Measurements from ENCODE around the gene CEMIP.

The CEMIP gene

DNA sequence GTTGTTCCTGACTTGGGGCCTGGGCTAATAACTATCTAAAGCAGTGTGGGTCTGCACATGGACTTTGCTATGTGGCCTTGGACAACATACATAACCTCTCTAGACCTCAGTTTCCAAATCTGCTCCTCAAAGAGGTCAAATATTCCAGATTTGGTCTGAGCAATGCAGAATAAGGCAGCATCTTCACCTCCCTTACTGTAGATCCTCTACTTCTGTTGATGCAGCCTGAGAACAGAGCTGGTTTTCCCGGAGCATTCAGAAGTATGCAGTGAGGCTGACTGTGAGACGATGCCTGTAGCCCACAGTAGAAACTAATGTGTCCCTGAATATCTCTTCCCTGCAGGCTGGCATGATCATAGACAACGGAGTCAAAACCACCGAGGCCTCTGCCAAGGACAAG lies 145.1 kb downstream of the CEMIP start:
- DNase-seq (ENCODE audit: low read depth in 2 of 2, low spot score in 1 of 2) = no peak

DNA sequence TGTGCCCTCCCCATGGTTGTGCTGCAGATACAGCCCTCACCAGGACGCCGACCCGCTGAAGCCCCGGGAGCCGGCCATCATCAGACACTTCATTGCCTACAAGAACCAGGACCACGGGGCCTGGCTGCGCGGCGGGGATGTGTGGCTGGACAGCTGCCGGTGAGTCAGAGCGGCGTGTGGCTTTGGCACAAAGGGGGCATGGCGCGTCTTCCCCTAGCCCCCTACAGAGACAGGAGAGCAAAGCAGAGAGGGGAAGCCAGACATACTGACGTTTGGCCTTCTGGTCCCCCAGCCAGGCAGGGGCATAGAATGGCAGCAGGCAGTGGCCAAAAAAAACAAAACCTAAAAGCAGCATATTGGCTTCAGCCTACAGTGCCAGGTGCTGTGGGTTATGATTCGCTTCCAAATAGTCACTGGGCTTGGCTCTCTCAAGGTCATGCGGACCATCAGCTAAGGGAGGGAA lies 146.5 kb downstream of the CEMIP start:
- DNase-seq (ENCODE audit: low read depth in 2 of 2, low spot score in 1 of 2) = no peak

DNA sequence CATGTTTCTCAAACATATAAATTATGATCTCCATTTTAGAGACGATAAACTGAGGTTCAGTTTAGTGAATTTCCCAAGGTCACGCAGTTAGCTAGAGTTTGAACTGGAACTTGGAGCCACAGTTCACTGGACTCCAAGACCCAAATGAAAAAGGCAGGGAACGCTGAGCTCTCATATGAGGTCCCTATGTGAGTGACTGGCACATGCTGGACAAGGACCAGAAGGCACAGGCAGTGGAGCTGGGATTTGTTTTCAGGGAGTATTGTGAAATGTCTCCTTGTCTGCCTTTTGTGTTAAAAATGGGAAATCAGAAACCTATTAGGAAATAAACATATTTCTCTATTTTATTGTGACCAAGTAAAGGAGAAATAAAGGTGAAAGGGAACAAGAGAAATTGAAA lies 147.0 kb downstream of the CEMIP start:
- no peak for DNase-seq (ENCODE audit: low read depth in 2 of 2, low spot score in 1 of 2)

DNA sequence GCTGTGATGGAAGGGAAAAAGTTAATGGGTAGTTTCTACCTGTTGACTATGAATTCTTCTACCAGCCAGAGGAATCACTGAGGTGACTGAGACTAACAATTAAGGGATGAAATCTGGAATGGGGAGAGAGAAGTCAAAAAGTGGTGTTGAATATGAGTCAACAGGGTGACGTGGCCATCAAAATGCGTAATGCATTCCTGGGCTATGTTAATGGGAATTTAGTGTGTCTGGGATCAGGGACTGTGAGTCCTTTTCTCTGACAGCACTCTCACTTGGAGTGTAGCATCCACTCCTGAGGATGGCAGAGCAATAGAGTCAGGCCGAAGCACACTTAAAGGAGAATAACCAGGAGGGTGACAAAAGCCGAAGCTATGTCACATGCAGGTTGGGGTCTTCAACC lies 150.1 kb downstream of the CEMIP start:
- no peak for DNase-seq (ENCODE audit: low read depth in 2 of 2, low spot score in 1 of 2)

DNA sequence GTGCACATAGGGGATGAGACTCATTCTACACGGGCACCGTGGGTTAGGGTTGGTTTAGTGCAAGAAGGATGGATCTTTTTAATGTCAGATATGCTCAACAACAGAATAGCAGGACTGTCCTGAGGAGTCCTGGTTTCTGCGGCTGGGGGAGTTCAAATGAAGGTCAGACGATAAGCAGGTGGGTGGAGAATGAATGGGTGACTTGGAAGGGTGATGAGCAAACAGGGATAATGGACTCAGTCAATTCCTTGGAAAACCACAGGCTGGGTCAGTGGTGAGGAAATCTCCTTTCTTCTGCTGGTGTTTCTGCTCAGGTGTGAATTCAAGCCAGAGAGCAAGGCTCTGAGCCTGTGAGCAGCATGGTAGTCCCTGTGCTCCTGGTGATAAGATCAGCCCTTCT lies 150.5 kb downstream of the CEMIP start:
- DNase-seq (ENCODE audit: low read depth in 2 of 2, low spot score in 1 of 2) = no peak

DNA sequence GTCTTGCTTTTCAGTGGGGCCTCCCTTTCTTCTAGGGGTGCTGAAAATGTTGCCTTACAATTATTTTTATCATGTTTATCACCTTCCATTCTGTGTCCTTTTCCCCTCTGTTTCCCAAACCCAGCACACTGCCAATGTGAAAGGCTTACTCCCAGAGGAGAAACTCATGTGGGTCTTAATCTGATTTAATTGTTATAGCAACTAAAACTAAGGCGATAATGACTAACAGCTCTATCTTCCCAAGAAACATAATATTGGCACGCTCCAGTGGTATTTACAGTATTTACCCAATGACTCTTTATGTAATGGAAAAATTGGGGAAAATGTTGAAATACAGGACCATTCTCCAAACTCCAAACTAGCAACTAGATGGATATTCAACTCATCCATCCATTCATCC lies 152.0 kb downstream of the CEMIP start:
- no peak for DNase-seq (ENCODE audit: low read depth in 2 of 2, low spot score in 1 of 2)

DNA sequence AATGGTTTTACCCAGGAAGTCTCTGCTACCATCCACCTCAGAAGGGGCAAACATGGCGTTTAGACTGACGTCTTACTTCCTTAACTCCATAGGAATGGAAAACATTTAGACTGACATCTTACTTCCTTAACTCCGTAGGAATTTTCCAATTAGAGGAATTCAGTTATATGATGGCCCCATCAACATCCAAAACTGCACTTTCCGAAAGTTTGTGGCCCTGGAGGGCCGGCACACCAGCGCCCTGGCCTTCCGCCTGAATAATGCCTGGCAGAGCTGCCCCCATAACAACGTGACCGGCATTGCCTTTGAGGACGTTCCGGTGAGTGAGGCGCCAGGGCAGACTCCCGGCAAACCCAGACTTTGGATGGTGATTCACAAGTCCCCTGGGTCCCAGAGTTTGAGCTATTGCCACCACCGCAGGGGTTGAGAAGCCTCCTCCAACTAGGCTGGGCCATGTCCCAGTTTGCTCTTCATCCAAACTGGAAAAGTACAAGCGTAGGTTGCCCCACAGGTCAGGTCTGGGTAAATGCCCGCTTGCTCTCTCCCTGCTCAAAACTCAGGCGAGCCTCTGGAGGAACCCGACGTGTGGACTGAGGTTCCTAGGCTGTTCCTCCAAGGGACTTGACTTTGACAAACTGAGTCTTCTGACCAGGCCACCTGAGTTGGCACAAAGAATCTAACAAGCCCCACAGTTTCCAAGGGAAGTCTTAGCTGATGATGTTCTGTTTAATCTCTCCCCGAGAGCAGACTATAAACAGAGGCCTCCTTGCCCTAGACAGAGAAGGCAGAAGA lies 152.7 kb downstream of the CEMIP start:
- no peak for DNase-seq (ENCODE audit: low read depth in 2 of 2, low spot score in 1 of 2)

DNA sequence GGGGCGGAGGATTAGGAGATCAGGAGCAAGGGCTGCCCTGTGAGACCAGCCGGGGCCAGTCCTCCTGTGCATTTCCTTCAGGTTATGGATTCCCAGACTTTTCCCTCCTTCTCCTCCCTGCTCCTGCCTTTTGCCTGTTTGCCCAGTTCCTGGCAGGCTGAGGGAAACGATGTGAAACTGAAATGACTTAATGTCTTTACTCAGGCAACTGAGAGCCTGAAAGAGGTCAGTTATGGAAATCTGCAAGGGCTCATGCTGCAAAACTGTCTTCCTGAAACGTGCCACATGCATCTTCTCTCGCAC lies 153.3 kb downstream of the CEMIP start:
- no peak for DNase-seq (ENCODE audit: low read depth in 2 of 2, low spot score in 1 of 2)

DNA sequence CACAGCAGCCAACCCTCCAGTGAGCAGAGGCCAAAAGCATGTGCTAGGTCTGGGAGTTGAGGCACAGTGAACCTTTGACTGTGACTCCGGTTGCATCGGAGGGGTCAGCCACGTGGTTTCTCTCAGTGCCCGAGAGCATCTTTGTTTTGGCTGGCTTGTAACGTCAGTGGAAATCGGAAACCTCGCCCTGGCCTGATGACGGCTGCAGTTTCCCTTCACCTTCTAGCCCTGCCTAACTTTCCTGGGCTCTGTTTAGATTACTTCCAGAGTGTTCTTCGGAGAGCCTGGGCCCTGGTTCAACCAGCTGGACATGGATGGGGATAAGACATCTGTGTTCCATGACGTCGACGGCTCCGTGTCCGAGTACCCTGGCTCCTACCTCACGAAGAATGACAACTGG lies 153.8 kb downstream of the CEMIP start:
- DNase-seq (ENCODE audit: low read depth in 2 of 2, low spot score in 1 of 2) = no peak

DNA sequence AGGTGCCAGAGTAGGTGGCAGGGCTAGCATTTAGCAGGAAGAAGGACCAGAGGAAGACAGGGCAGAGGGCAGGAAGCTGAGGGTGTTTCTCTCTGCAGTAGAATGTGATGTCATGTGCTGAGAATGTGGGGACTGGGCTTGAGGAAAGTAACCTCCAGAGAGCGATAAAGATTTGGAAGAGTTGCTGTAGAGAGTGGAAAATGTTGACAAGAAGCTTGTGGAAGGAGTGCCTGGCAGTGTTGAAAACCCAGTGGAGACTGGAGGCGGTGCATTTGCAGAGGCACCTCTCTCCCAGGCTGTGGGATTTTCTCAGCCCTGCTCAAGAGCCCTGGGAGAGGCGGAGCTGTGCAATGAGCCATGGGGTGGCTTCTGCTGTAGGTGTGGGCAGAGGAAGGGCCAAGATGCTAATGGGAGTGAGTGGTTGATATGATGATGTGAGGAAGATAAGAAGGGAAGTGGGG lies 155.6 kb downstream of the CEMIP start:
- no peak for DNase-seq (ENCODE audit: low read depth in 2 of 2, low spot score in 1 of 2)

DNA sequence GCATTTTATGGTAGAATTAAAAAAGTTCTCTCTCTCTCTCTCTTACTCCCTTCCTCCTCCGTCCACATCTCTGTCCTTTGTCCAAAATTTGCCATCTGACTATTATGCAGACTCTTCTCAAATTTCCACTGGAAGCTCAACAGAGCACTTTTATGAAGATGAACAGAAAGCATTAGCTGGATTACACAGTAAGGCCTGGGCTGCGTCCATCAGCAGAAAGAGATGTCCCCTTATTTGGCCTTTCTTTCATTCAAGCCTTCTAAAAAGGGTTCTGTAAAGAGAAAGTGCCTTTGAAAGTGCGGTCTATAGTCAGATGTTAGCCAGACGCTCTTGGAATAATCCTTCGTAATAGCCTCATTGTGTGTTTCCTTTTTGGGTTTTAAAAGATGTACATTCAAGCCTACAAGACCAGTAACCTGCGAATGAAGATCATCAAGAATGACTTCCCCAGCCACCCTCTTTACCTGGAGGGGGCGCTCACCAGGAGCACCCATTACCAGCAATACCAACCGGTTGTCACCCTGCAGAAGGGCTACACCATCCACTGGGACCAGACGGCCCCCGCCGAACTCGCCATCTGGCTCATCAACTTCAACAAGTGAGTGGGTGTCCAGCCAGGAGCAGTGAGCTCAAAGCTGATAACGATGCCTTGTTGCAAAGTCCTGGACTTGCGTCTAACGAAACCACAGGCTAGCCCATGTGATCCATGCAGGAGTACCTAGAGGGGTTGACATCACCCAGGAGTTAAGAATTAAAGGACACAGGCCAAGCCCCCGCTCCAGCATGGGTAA lies 157.3 kb downstream of the CEMIP start:
- no peak for DNase-seq (ENCODE audit: low read depth in 2 of 2, low spot score in 1 of 2)

DNA sequence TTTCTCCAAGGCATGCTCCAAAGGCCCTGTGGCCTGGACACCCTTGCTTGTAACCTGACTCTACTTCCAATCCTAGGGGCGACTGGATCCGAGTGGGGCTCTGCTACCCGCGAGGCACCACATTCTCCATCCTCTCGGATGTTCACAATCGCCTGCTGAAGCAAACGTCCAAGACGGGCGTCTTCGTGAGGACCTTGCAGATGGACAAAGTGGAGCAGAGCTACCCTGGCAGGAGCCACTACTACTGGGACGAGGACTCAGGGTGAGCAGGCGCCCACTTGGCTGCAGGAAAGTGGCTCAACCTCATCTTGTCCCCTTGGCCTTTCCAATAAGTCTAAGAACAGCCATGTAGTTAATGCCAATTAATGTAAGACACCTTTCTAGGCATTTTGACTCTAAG lies 158.5 kb downstream of the CEMIP start:
- no peak for DNase-seq (ENCODE audit: low read depth in 2 of 2, low spot score in 1 of 2)

DNA sequence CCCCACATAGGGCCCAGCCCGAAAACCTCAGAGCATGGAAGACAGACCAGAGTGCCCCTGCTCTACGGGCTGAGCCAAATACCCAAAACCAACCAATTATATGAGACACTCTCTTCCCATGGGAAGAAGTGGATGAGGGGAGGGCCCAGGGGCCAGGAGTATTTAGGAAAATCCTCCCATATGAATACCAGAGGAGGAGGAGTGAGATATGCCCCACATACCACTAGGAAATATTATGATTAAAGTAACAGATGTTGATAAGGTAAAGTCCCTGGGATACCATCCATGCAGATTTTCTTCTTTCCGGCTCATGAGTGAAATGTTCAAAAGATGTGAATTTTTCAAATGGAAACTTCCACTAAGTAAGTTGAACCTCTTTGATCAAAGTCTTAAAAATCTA lies 160.0 kb downstream of the CEMIP start:
- no peak for DNase-seq (ENCODE audit: low read depth in 2 of 2, low spot score in 1 of 2)

DNA sequence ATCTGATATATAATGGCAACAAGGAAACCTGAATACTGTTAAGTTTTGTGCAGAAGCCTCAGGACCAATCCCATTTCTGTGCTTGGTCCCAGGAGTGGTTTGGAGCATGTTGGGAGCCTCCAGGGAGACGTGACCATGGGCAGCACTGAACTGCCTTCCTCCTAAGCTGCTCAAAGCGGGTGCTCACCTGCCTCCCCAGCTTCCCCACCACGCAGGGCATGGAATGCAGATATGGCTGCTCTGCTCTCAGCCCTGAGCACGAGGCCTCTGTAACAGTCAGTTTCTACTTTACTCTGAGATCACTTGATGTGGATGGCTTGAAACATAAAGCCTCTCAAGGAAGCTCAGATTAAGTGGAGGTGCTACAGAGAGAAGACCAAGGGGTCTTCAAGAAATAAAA lies 161.2 kb downstream of the CEMIP start:
- DNase-seq (ENCODE audit: low read depth in 2 of 2, low spot score in 1 of 2) = no peak

DNA sequence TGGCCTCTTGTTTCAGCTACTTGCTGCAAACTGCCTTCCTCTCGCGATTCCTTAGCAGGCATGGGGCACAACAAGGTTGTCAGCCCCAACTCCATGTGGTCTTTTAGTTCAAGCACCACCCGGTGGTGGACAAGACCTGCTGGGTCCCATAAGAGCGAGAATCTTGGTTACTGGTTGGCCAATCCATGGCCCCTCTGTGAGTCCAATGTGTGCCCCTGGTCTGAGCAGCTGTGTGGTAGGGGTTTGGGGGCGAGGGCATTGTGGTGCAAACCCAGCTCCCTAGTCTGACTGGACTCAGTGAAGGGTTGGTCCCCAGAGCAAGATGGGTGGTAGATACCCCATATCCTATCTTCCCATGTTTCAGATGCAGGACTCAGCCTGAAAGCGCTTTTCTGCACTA lies 161.7 kb downstream of the CEMIP start:
- no peak for DNase-seq (ENCODE audit: low read depth in 2 of 2, low spot score in 1 of 2)

DNA sequence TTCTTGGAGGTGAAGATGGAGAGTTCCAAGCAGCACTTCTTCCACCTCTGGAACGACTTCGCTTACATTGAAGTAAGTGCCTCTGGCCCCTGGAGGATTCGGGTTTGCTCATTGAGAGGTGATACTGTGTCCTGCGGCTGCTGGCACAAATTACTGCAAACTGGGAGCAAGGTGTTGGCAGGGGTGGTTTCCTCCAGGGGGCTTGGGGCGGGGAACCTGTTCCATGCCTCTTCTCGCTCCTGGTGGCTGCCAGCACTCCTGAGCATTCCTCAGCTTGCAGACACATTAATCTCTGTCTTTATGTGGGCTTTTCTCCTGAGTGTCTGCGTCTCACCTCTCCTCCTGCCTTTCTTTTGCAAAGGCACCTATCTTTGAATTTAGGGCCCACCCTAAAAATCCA lies 163.1 kb downstream of the CEMIP start:
- DNase-seq (ENCODE audit: low read depth in 2 of 2, low spot score in 1 of 2) = no peak

DNA sequence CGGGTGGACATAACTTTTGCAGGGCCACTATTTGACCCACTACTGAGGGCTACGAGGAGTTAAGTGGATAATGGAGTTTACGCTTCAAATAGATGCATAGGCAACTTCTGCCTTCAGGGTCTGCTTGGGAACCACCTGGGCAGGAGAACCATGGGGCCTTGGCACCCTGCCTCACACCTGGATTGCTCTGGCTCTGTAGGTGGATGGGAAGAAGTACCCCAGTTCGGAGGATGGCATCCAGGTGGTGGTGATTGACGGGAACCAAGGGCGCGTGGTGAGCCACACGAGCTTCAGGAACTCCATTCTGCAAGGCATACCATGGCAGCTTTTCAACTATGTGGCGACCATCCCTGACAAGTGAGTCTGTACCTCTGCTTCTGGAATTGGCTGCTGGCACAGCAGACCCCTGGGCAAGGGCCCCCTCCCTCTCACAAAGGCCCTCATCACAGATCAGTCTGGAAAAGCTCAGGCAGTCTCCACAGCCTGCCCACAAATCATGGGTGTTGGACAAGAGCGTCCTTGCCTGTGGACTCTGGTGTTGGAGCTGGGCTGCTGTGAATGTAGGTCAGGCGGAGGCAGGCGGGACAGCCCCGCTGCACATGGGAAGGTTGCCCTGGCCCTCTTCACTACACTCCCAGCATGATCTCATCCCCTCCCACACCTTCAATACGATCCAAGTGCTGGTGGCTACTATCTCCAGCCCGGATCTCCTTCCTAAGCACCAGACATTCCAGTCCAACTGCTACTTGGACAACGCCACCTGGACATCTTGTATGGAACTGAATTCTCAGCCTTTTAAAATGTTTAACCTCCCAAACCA lies 163.8 kb downstream of the CEMIP start:
- no peak for DNase-seq (ENCODE audit: low read depth in 2 of 2, low spot score in 1 of 2)

DNA sequence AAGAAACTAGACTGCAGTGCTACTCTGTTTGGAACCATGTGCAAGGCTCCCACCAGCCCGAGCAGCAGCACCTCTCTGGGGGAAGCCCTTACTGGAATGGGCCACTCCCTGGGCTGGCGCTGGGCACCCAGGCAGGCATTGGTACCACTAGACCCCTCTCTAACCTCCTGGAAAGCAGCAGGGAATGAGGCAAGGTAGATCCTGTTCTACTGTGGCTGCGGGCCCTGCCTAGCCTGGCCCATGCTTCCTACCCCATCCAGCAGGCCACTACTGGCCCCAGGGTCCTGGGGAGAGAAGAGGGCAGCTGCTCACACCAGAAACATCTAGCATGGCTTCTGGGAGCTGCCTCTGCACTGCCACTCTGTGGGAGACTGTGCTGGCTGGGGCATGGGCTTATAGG lies 165.6 kb downstream of the CEMIP start:
- DNase-seq (ENCODE audit: low read depth in 2 of 2, low spot score in 1 of 2) = no peak

DNA sequence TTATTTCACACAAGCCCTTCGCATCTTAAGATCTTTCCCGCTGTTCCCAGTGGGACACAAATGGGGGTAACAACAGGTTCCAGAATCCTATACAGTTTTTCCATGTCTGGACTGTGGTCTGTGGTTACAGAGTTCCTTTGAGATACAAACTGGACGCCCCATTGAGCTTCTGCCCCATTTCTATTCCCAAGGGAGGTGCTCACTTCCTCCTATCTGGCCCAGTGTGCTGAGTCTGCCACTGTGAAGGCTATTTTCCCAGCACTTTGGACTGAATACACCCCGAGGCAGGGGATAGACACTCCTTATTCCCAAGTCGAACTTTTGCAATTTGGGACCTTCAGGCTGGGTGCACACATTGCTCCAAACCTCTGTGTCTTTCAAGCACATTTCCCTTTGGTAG lies 166.4 kb downstream of the CEMIP start:
- no peak for DNase-seq (ENCODE audit: low read depth in 2 of 2, low spot score in 1 of 2)

DNA sequence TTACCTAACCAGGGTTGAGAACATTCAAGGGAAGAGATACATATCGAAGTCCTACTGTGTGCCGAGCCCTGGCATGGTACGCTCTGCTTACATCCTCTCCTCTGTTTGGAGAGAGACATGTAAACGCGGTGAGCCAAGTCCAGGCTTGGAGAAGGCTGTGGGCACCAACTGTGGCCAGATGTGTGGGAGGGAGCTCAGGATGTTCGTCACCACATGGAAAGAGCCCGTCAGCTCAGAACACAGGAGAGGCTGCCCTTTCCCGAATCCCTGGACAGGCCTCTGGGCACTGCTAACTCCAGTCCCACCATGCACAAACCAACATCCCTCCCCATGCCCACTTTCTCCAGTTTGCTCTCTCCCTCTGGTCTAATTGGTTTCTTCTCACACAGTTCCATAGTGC lies 167.4 kb downstream of the CEMIP start:
- no peak for DNase-seq (ENCODE audit: low read depth in 2 of 2, low spot score in 1 of 2)

DNA sequence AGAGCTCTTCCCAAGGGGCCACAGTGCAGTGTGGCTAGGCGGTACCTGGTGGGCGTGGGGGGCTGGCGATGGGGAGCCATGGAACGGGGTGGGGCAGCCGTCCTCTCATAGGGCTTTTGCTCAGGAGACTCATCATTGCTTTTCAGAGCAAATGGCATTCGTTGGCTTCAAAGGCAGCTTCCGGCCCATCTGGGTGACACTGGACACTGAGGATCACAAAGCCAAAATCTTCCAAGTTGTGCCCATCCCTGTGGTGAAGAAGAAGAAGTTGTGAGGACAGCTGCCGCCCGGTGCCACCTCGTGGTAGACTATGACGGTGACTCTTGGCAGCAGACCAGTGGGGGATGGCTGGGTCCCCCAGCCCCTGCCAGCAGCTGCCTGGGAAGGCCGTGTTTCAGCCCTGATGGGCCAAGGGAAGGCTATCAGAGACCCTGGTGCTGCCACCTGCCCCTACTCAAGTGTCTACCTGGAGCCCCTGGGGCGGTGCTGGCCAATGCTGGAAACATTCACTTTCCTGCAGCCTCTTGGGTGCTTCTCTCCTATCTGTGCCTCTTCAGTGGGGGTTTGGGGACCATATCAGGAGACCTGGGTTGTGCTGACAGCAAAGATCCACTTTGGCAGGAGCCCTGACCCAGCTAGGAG lies 169.6 kb downstream of the CEMIP start:
- no peak for DNase-seq (ENCODE audit: low read depth in 2 of 2, low spot score in 1 of 2)

Measured in stimulated activated CD8-positive, alpha-beta memory T cell treated with anti-CD3 and anti-CD28 coated beads, Interleukin-4, amount 100 ng/mL, for 1 hour (primary cell).